Heart left ventricle (tissue), 16 donors: ENCODE results near the gene PDIK1L. TPM values are rescaled to one million over a fixed set of nuclear protein-coding genes. Genes with fewer than 3 reads are reported as not detected.
A peak's percentile ranks its signal among the peaks of the same experiment; 100 is the strongest.

ENCODE experiments used
- ATAC-seq, 4 donors: fragments of 200-7000 bp; cut with Tn5 transposase; one replicate each; pipeline ENCODE4 v1.9.1; 2020 to 2022; ENCODE audit warnings: moderate library complexity in 4 of 4, mild to moderate bottlenecking in 3 of 4, moderate number of reproducible peaks in 1 of 4
- DNase-seq, 5 donors: peaks; one replicate each; pipeline ENCODE4 v3.0.0-alpha.2; 2020
- H3K27ac ChIP-seq, 12 donors: fragments of 200-600 bp; sonication (generic) in 4 of 12; one replicate each; pipeline versions ENCODE4 v1.5.0 to v1.8.0; 2016 to 2022; ENCODE audit warnings: mild to moderate bottlenecking in 2 of 12
- H3K27me3 ChIP-seq, 9 donors: fragments of 200-600 bp; sonication (generic) in 2 of 9; one replicate each; pipeline versions ENCODE4 v1.5.1 to v1.8.0; 2016 to 2022; ENCODE audit warnings: mild to moderate bottlenecking in 3 of 9
- H3K36me3 ChIP-seq, 9 donors: fragments of 200-600 bp; sonication (generic) in 2 of 9; one replicate each; pipeline versions ENCODE4 v1.5.0 to v1.8.0; 2018 to 2022; ENCODE audit warnings: mild to moderate bottlenecking in 2 of 9
- H3K4me1 ChIP-seq, 12 donors: fragments of 200-600 bp; sonication (generic) in 4 of 12; one replicate each; pipeline versions ENCODE4 v1.5.0 to v1.8.0; 2016 to 2022; ENCODE audit warnings: mild to moderate bottlenecking in 3 of 12
- H3K4me3 ChIP-seq, 12 donors: fragments of 200-600 bp; sonication (generic) in 4 of 12; one replicate each; pipeline versions ENCODE4 v1.5.0 to v1.8.0; 2017 to 2022; ENCODE audit warnings: mild to moderate bottlenecking in 9 of 12, moderate library complexity in 4 of 12
- H3K9me3 ChIP-seq, 12 donors: fragments of 200-600 bp; sonication (generic) in 4 of 12; one replicate each; pipeline versions ENCODE4 v1.5.0 to v1.8.0; 2016 to 2022; ENCODE audit warnings: mild to moderate bottlenecking in 1 of 12
- POLR2A ChIP-seq, 2 donors: fragments of 450-650 bp; IDR thresholded peaks; one replicate each; pipeline ENCODE4 v1.6.1; 2017; ENCODE audit warnings: antibody characterized with exemption in 2 of 2, mild to moderate bottlenecking in 2 of 2, moderate library complexity in 2 of 2
- WGBS, 4 donors: extraction: QIAGEN DNeasy Blood & Tissue Kit in 2 of 4; methylation state at CpG; one replicate each; pipeline versions ENCODE4 v1.1.5 to v1.1.7; 2013 to 2018; 5-methylcytosine and 5-hydroxymethylcytosine counted together
- intact Hi-C, 10 donors: fragments of 100-400 bp; cut with DNase I; formaldehyde crosslinking; loops; one replicate each; pipeline versions ENCODE4 v1.11.1 to v1.14.2; 2022
- polyA plus RNA-seq, 2 donors: library from polyadenylated mRNA; stranded (reverse); fragments of 200-250 nt; gene quantifications; one replicate each; pipeline ENCODE4 v1.2.3, GENCODE V29; 2013
- total RNA-seq, 9 donors: library from RNA; depleted of rRNA in 2 of 9; stranded (reverse); fragments of >200 nt in 2 of 9; fragmentation: NEBNext Ultra II Directional in 3 of 9; extraction: Animal tissue kit (Norgen Biotek cat#: 25700) in 3 of 9; gene quantifications; one replicate each; pipeline versions ENCODE4 v1.1.0 to v1.2.4, GENCODE V29; 2016 to 2023
- TF ChIP-seq, protein P1 (sequence below), 12 donors: fragments of 200-600 bp; sonication (generic) in 4 of 12; IDR thresholded peaks; one replicate each; pipeline versions ENCODE4 v1.5.0 to v1.8.0; 2018 to 2022; ENCODE audit warnings: antibody characterized with exemption in 12 of 12, mild to moderate bottlenecking in 5 of 12
- donor health status: ischemic (EF 13 %, LVEDD 7.1; RV severe dilation, severe dysfunction).
- donor health status: healthy with polysubstance abuse.
- donor health status: DM: no; HTN: yes; CAD: no.
- donor health status: DM: no; HTN: no; CAD: no.
- donor health status: ischemic (EF 25% LVEDD 6.9; RV normal size, moderate dysfunction).
- donor health status: ischemic (EF 25% LVEDD 5.7; RV mildly dilated, moderate dysfunction).
- donor health status: healthy.
- donor health status: DM: yes; HTN: yes; CAD: no.
- donor health status: ischemic (EF 35%, LVEDD 5.7; RV mildly dilated, moderate dysfunction).
- donor health status: nonischemic (EF 11% LVEDD 7.7; RV severe dilation, severe dysfunction).
- donor health status: DM: yes; HTN: yes; CAD: no.
- donor health status: PGD.
- donor health status: ischemic (EF 29% LVEDD 5.4; RV normal size, mild dysfunction).
- donor health status: nonischemic (EF 23%, LVEDD 6.1; RV moderate dilation, normal function).

Gene PDIK1L
- total and polyA plus RNA-seq, 11 donors = 2.1 to 9.3 (median 5.7) TPM

DNA sequence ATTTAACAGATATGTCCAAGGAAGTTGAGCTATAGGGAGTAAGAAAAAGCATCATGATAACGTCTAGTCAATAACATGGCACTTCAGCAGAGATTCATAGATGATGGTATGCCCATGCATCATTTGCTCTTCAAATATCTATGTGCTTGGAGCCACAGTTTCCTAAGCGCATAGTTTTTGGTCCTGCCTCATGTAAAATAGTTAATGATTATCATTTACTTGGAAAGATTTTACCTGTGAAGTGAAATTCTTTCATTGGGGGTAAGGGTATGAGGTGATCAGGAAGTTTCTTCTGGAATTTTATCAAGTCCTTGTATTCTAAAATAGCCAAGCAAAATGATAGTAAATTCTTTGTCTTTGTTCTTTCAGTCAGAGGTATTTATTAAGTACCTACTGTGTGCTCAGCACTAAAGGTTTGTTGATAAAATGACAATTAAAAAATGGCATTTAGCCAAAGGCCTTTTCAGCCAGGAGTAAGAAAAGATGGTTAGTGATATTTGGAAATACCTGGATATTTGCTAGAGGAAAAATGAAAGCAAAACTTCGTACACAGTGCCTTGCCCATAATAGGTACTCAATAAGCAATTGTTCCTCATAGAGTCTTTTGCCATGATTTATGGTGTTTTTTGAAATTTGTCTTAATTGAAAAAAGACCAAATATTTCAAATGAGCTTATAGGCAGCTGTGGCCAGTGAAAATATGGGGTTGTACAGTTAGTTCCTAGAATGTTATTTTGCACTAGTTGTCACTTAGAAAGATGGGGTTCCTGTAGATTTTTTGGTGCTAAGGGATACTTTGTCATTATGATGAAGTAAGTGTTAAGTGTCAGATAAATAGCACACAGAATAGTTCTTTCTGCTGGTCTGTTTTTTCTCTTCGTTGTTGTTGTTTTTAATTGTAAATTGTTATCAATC lies 13.1 kb downstream of the PDIK1L start:
- Histone ChIP-seq H3K27me3 (no peaks in the 10 kb centered on the region), H3K4me3 (no peak overlapping the region), H3K27ac (peak overlapping the region in 1 of 12 donors; percentile 87), H3K9me3 (no peaks in the 10 kb centered on the region), H3K36me3 (peaks cover 0 to 36% (median 15%) of the 10 kb centered on the region in 9 donors), H3K4me1 (peaks cover 0 to 88% (median 28%) of the 10 kb centered on the region in 12 donors)
- ATAC-seq = no peak
- no peak for DNase-seq
- TF ChIP-seq POLR2A (IDR thresholded peaks at IDR 0.05) = no peak
- TF ChIP-seq, protein P1, sequence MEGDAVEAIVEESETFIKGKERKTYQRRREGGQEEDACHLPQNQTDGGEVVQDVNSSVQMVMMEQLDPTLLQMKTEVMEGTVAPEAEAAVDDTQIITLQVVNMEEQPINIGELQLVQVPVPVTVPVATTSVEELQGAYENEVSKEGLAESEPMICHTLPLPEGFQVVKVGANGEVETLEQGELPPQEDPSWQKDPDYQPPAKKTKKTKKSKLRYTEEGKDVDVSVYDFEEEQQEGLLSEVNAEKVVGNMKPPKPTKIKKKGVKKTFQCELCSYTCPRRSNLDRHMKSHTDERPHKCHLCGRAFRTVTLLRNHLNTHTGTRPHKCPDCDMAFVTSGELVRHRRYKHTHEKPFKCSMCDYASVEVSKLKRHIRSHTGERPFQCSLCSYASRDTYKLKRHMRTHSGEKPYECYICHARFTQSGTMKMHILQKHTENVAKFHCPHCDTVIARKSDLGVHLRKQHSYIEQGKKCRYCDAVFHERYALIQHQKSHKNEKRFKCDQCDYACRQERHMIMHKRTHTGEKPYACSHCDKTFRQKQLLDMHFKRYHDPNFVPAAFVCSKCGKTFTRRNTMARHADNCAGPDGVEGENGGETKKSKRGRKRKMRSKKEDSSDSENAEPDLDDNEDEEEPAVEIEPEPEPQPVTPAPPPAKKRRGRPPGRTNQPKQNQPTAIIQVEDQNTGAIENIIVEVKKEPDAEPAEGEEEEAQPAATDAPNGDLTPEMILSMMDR (IDR thresholded peaks at IDR 0.05) = no peak
- intact Hi-C loops = no loop called here
- WGBS, 4 donors = 78 to 85% (median 82%) methylated on average over 4 of the region's 4 CpGs

- Histone ChIP-seq H3K9me3 (no peaks in the 10 kb centered on the region), H3K27me3 (no peaks in the 10 kb centered on the region), H3K4me3 (no peak overlapping the region), H3K36me3 (peaks cover 0 to 30% (median 15%) of the 10 kb centered on the region in 9 donors), H3K27ac (peak overlapping the region in 1 of 12 donors; percentile 87), H3K4me1 (peaks cover 0 to 80% (median 24%) of the 10 kb centered on the region in 12 donors)
- intact Hi-C loops = no loop called here
- ATAC-seq = no peak
- TF ChIP-seq POLR2A (IDR thresholded peaks at IDR 0.05) = no peak
- TF ChIP-seq, protein P1 (IDR thresholded peaks at IDR 0.05) = no peak
- DNase-seq = no peak
Measured at GRCh38 chr1:26125382-26125781, 13.8 kb downstream of the PDIK1L start.

- Histone ChIP-seq H3K27ac (peak overlapping the region in 1 of 12 donors; percentile 87), H3K9me3 (no peaks in the 10 kb centered on the region), H3K36me3 (peaks cover 0 to 25% (median 15%) of the 10 kb centered on the region in 9 donors), H3K4me3 (no peak overlapping the region), H3K4me1 (peaks cover 0 to 75% (median 24%) of the 10 kb centered on the region in 12 donors), H3K27me3 (no peaks in the 10 kb centered on the region)
- TF ChIP-seq, protein P1 (IDR thresholded peaks at IDR 0.05) = no peak
- TF ChIP-seq POLR2A (IDR thresholded peaks at IDR 0.05) = no peak
- ATAC-seq (no peak), DNase-seq (no peak)
- WGBS, 4 donors = 72 to 81% (median 77%) methylated on average over 1 of the region's 1 CpG
- intact Hi-C loops = no loop called here
Measured at GRCh38 chr1:26125946-26126320, 14.3 kb downstream of the PDIK1L start.

- ATAC-seq (peak in 3 of 4 donors; percentile 37 to 66 (median 47)), DNase-seq (no peak)
- 68 to 78% (median 76%) methylated on average over 9 of the region's 9 CpGs for WGBS, 4 donors
- Histone ChIP-seq H3K27ac (peak overlapping the region in 4 of 12 donors; percentile 9 to 87 (median 28)), H3K4me1 (peaks cover 0 to 69% (median 24%) of the 10 kb centered on the region in 12 donors), H3K4me3 (peak overlapping the region in 1 of 12 donors; percentile 39), H3K9me3 (no peaks in the 10 kb centered on the region), H3K27me3 (no peaks in the 10 kb centered on the region), H3K36me3 (peaks cover 0 to 23% (median 15%) of the 10 kb centered on the region in 9 donors)
- intact Hi-C loops = no loop called here
- no peak for TF ChIP-seq POLR2A (IDR thresholded peaks at IDR 0.05)
- TF ChIP-seq, protein P1 (IDR thresholded peaks at IDR 0.05) = no peak
Measured at GRCh38 chr1:26126321-26127084, 14.9 kb downstream of the PDIK1L start.
